Stimulated activated naive CD8-positive, alpha-beta T cell treated with anti-CD3 and anti-CD28 coated beads, Interleukin-15, amount 100 ng/mL, for 72 hours (primary cell): Measurements from ENCODE around the gene HDAC11.
"Not testable (repeated sequence)": the region's sequence is repeated elsewhere in the genome, so short reads cannot be mapped to it uniquely, and the experiment has no call there.

Experiments used
- ATAC-seq: fragments of 150-1000 bp; cut with Tn5 transposase; 2 replicates; pipeline ENCODE4 v1.10.0; 2021; ENCODE audit warnings: mild to moderate bottlenecking, moderate library complexity
- DNase-seq, 2 donors: peaks; one replicate each; pipeline ENCODE4 v3.0.0; 2021 to 2022
- H3K27ac Mint-ChIP-seq, 2 donors: one replicate each; pipeline ENCODE4 v1.8.0; 2022; ENCODE audit warnings: mild to moderate bottlenecking in 2 of 2, mixed read lengths in 2 of 2, moderate library complexity in 2 of 2
- H3K27me3 Mint-ChIP-seq: one replicate; pipeline ENCODE4 v1.8.0; 2022; ENCODE audit warnings: mixed read lengths
- H3K4me1 Mint-ChIP-seq: one replicate; pipeline ENCODE4 v1.8.0; 2022; ENCODE audit warnings: mild to moderate bottlenecking, mixed read lengths
- H3K4me3 Mint-ChIP-seq, 2 donors: one replicate each; pipeline ENCODE4 v1.8.0; 2022; ENCODE audit warnings: mild to moderate bottlenecking in 2 of 2, mixed read lengths in 2 of 2, moderate library complexity in 1 of 2
- H3K9me3 Mint-ChIP-seq, 2 donors: one replicate each; pipeline ENCODE4 v1.8.0; 2022; ENCODE audit warnings: mixed read lengths in 2 of 2

HDAC11 gene

GRCh38 chr3:13479582-13480339 lies at the start of gene HDAC11:
HDAC11 (plus strand) TSS chr3:13480306; CDS start chr3:13480348, 42 bp downstream.
- Mint-ChIP-seq H3K27ac (peak within 1 kb of the TSS; percentile 97), H3K4me1 (peaks cover 35% of the 10 kb centered on the region), H3K9me3 (no peaks in the 10 kb centered on the region), H3K27me3 (no peaks in the 10 kb centered on the region), H3K4me3 (peak within 1 kb of the TSS; percentile 97 to 99)
- peak; percentile 96 to 97 for DNase-seq
- peak; percentile 94 for ATAC-seq

GRCh38 chr3:13430411-13430875 lies 49.7 kb upstream of the HDAC11 start:
- H3K27ac Mint-ChIP-seq, H3K9me3 Mint-ChIP-seq, DNase-seq, H3K27me3 Mint-ChIP-seq, ATAC-seq, H3K4me3 Mint-ChIP-seq: not testable (repeated sequence)
- H3K4me1 Mint-ChIP-seq, result peaks cover 25% of the 10 kb centered on the region

- Mint-ChIP-seq H3K27me3 (no peaks in the 10 kb centered on the region), H3K27ac (no peak overlapping the region), H3K9me3 (peaks cover 0 to 4% of the 10 kb centered on the region in 2 donors), H3K4me1 (peaks cover 17% of the 10 kb centered on the region), H3K4me3 (no peak overlapping the region)
- ATAC-seq (no peak), DNase-seq (no peak)
Observed at GRCh38 chr3:13432093-13432492, 48.0 kb upstream of the HDAC11 start.

GRCh38 chr3:13433912-13434311 lies 46.2 kb upstream of the HDAC11 start:
- Mint-ChIP-seq H3K4me3 (no peak overlapping the region), H3K9me3 (peaks cover 0 to 4% of the 10 kb centered on the region in 2 donors), H3K27ac (no peak overlapping the region), H3K4me1 (peaks cover 5% of the 10 kb centered on the region), H3K27me3 (no peaks in the 10 kb centered on the region)
- no peak for DNase-seq
- no peak for ATAC-seq

- not testable (repeated sequence) for H3K27ac Mint-ChIP-seq, H3K27me3 Mint-ChIP-seq, H3K4me1 Mint-ChIP-seq, H3K4me3 Mint-ChIP-seq, H3K9me3 Mint-ChIP-seq, ATAC-seq, DNase-seq
Observed at GRCh38 chr3:13436213-13436612, 43.9 kb upstream of the HDAC11 start.

- H3K4me1 Mint-ChIP-seq, result no peaks in the 10 kb centered on the region
- no peak overlapping the region for H3K4me3 Mint-ChIP-seq
- H3K9me3 Mint-ChIP-seq, result no peaks in the 10 kb centered on the region
- no peaks in the 10 kb centered on the region for H3K27me3 Mint-ChIP-seq
- DNase-seq (no peak), ATAC-seq (no peak)
- H3K27ac Mint-ChIP-seq, result no peak overlapping the region
Observed at GRCh38 chr3:13440204-13440817, 39.8 kb upstream of the HDAC11 start.

GRCh38 chr3:13442882-13443281 lies 37.2 kb upstream of the HDAC11 start:
- not testable (repeated sequence) for H3K9me3 Mint-ChIP-seq, ATAC-seq

GRCh38 chr3:13451301-13451673 lies 28.8 kb upstream of the HDAC11 start:
- DNase-seq, result peak in 1 of 2 donors; percentile 8
- Mint-ChIP-seq H3K27me3 (no peaks in the 10 kb centered on the region), H3K4me3 (peak overlapping the region; percentile 94 to 97), H3K27ac (peak overlapping the region; percentile 91 to 96), H3K4me1 (peaks cover 21% of the 10 kb centered on the region), H3K9me3 (no peaks in the 10 kb centered on the region)
- peak; percentile 49 for ATAC-seq

More at GRCh38 chr3:13442882-13443281, 37.2 kb upstream of the HDAC11 start:
- not testable (repeated sequence) for H3K4me1 Mint-ChIP-seq, H3K27me3 Mint-ChIP-seq, DNase-seq, H3K27ac Mint-ChIP-seq, H3K4me3 Mint-ChIP-seq

GRCh38 chr3:13452490-13453335 lies 27.4 kb upstream of the HDAC11 start:
- ATAC-seq, result no peak
- Mint-ChIP-seq H3K4me3 (peak overlapping the region; percentile 94 to 97), H3K27me3 (no peaks in the 10 kb centered on the region), H3K4me1 (peaks cover 21% of the 10 kb centered on the region), H3K27ac (no peak overlapping the region), H3K9me3 (no peaks in the 10 kb centered on the region)
- DNase-seq, result peak; percentile 26 to 46

GRCh38 chr3:13455644-13456043 lies 24.5 kb upstream of the HDAC11 start:
- H3K4me3 Mint-ChIP-seq, result no peak overlapping the region
- no peak overlapping the region for H3K27ac Mint-ChIP-seq
- ATAC-seq (no peak), DNase-seq (no peak)
- H3K27me3 Mint-ChIP-seq, result no peaks in the 10 kb centered on the region
- H3K9me3 Mint-ChIP-seq, result no peaks in the 10 kb centered on the region
- peaks cover 21% of the 10 kb centered on the region for H3K4me1 Mint-ChIP-seq

- no peaks in the 10 kb centered on the region for H3K9me3 Mint-ChIP-seq
- H3K4me1 Mint-ChIP-seq, result peaks cover 10% of the 10 kb centered on the region
- H3K4me3 Mint-ChIP-seq, result no peak overlapping the region
- no peaks in the 10 kb centered on the region for H3K27me3 Mint-ChIP-seq
- ATAC-seq (no peak), DNase-seq (no peak)
- H3K27ac Mint-ChIP-seq, result no peak overlapping the region
Observed at GRCh38 chr3:13457593-13457992, 22.5 kb upstream of the HDAC11 start.

- no peaks in the 10 kb centered on the region for H3K9me3 Mint-ChIP-seq
- H3K4me3 Mint-ChIP-seq, result no peak overlapping the region
- peaks cover 6% of the 10 kb centered on the region for H3K4me1 Mint-ChIP-seq
- DNase-seq, result no peak
- no peak for ATAC-seq
- H3K27me3 Mint-ChIP-seq, result no peaks in the 10 kb centered on the region
- no peak overlapping the region for H3K27ac Mint-ChIP-seq
Observed at GRCh38 chr3:13459605-13460340, 20.3 kb upstream of the HDAC11 start.

GRCh38 chr3:13460341-13460736 lies 19.8 kb upstream of the HDAC11 start:
- Mint-ChIP-seq H3K4me3 (no peak overlapping the region), H3K4me1 (peaks cover 6% of the 10 kb centered on the region), H3K9me3 (no peaks in the 10 kb centered on the region), H3K27ac (no peak overlapping the region), H3K27me3 (no peaks in the 10 kb centered on the region)
- DNase-seq (no peak), ATAC-seq (no peak)

GRCh38 chr3:13461169-13462124 lies 18.7 kb upstream of the HDAC11 start:
- Mint-ChIP-seq H3K4me3 (no peak overlapping the region), H3K27ac (peak overlapping the region in 1 of 2 donors; percentile 30), H3K27me3 (peaks cover 6% of the 10 kb centered on the region), H3K9me3 (no peaks in the 10 kb centered on the region), H3K4me1 (peaks cover 6% of the 10 kb centered on the region)
- ATAC-seq (peak; percentile 96), DNase-seq (peak; percentile 80 to 84)
